GM12864 (cell line): ENCODE results near the gene DGCR8.

ENCODE experiments used
- DNase-seq: peaks from one replicate; pipeline ENCODE4 v3.0.0-alpha.2; 2011; ENCODE audit warnings: low read depth
- H3K4me3 ChIP-seq: 2 replicates; pipeline ENCODE4 v1.5.1; 2011; ENCODE audit warnings: mild to moderate bottlenecking, low read depth, low read length, control low read depth
- CTCF ChIP-seq: IDR thresholded peaks from 2 replicates; pipeline ENCODE4 v1.5.1; 2011; ENCODE audit warnings: low read depth, mild to moderate bottlenecking, moderate library complexity, low read length, control low read depth, inconsistent platforms; ENCODE audit errors: missing control alignments

Gene DGCR8

GRCh38 chr22:20088263-20088648 is 8.2 kb downstream of the DGCR8 start:
- TF ChIP-seq CTCF = no peak
- no peak for DNase-seq
- H3K4me3 ChIP-seq = no peak overlapping the region

- no peak for DNase-seq
- no peak overlapping the region for H3K4me3 ChIP-seq
- no peak for TF ChIP-seq CTCF
Measured at GRCh38 chr22:20089226-20089976, 9.4 kb downstream of the DGCR8 start.

- DNase-seq = no peak
- no peak overlapping the region for H3K4me3 ChIP-seq
- TF ChIP-seq CTCF = no peak
Measured at GRCh38 chr22:20089977-20090729, 10.1 kb downstream of the DGCR8 start.

- no peak overlapping the region for H3K4me3 ChIP-seq
- DNase-seq = no peak
- no peak for TF ChIP-seq CTCF
Measured at GRCh38 chr22:20090730-20091240, 10.7 kb downstream of the DGCR8 start.

GRCh38 chr22:20091690-20092476 is 11.8 kb downstream of the DGCR8 start:
- H3K4me3 ChIP-seq = no peak overlapping the region
- no peak for DNase-seq
- no peak for TF ChIP-seq CTCF

- no peak overlapping the region for H3K4me3 ChIP-seq
- no peak for DNase-seq
- no peak for TF ChIP-seq CTCF
Measured at GRCh38 chr22:20092477-20092854, 12.4 kb downstream of the DGCR8 start.
